NCI-H69 (cell line): Measurements from ENCODE around the gene PDZD2.

Experiments used
- DNase-seq: peaks from one replicate; lab custom pipeline; 2025; lab: John Stamatoyannopoulos, UW

Gene PDZD2

GRCh38 chr5:31867219-31867618, 228.3 kb downstream of the PDZD2 start:
- no peak for DNase-seq

DNA sequence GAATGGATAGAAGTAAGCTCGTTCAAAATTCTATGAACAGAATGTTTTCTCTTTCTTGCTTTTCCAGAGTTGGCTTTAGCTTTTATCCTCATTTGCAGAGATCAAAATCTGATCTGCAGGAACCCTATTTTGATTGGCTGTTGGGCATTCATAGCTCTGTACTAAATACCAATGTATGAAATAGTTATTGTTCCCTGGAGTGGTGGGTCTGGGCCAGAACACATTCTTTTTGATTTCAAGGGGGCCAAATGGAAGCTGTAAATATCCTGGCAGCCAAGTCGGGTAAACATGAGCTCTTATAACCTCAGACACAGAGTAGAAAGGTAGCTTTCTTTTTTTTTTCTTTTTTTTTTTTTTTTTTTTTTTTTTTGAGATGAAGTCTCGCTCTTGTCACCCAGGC, 241.5 kb downstream of the PDZD2 start:
- DNase-seq, result no peak

DNA sequence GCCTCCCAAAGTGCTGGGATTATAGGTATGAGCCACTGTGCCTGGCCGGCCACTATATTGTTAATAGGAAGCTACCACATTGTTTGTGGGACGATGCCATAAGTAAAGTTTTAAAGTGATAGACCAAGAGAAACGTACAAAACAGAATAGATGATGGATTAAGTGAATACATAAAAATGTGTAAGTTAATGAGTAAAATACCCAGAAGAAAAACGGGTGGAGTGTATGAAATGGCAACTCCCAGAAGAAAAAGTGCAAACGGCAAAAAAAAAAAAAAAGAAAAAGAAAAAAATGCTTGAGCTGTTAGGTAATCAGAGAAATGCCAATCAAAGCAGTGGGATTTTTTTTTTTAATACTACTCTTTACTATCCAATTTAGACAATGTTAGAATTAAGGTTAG, 246.0 kb downstream of the PDZD2 start:
- DNase-seq, result no peak

GRCh38 chr5:31886206-31886605, 247.3 kb downstream of the PDZD2 start:
- DNase-seq, result no peak

DNA sequence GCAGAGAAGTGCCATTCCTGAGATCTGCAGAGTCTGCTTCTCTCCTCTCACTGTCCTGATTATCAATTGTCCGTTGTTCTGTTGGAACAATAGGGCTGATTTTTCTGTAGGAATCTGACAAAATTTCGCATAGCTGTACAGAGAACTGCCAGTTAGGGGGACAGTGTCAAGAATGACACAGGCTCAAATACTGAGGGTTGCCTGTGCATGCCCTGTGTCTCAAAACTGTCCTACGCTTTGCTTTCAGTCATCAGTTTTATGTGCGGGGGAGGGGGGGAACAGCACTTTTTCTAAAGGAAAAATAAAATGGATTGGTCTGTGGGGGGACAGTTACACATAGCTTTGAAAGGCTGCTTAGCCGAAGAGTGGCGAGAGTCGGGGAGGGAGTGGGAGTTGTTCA, 248.6 kb downstream of the PDZD2 start:
- DNase-seq, result no peak

DNA sequence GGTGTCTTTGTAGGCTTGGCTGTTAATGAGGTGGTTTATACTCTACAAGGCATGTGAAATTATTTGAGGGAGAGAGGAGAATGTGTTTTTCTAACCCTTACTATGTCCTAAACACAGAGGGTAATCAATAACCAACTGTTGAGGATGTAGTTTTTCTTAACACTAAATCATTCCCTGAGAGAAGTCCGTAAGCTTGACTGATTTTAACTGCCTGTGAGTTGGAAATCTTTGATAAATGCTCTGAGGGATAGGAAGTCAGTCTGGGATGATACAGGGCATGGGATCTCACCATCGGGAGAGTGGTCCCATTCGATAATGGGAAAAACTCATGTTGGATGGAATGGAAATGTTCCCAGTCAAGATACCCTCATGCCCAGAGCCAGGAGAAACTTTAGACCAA, 249.6 kb downstream of the PDZD2 start:
- no peak for DNase-seq

DNA sequence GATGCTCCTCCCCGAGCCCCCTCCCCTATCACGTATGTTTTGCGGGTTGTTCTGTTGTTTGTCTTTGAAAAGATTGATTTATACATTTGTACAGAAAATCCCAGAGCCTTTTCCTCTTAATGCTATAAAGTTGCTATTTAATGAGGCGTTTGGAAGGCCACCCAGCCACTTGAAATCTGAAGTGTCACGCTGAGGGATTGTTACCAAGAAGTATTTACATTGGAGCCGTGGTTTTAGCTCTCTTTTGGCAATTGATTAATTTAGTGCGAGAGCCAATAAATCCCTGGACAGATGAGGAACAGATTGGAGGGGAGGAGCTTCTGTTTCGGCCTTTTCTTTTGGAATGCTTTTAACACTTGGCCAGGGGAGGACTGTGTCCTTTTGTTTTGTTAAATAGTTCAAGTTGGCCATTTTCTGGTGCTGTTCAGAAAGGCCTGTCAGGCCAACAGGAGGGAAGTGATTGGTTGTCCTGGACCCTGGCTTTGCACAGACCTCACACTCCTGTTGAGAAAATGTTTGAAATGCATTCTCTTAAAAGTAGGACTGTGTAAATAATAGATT, 250.2 kb downstream of the PDZD2 start:
- peak; percentile 7 for DNase-seq

DNA sequence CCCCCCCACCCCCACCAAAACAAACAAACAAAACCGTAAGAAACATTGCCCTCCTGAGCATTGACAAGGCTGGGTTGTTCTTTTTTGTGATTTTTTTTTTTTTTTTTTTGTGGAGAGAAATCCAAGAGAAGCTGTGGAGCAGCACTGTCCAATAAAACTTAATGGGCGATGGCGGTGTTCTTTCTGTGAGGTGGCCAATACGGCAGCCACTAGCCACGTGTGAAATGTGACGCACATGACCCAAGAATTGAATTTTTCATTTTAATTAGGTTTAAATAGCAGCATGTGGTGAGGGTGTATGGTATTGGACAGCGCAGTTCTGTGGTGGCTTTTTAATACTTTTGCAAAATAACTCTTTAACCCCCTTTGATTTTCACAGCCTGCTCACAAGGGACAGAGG, 251.1 kb downstream of the PDZD2 start:
- no peak for DNase-seq

DNA sequence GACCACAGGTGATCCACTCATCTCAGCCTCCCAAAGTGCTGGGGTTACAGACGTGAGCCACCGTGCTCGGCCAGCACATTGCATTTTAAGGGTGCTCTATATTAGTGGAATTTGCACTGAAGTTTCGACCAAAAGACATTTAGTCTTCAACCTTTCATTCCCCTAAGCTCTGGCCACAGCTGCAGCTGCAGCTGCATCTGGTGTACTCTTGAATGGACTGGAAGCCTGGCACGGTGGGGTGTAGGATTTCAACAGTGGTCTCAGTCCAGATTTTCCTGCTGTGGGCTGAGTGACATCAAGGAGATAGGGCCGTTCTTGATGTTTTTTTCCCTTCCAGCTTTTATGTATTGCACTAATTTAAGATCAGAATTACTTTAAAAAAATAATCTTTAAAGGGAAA, 255.2 kb downstream of the PDZD2 start:
- no peak for DNase-seq

DNA sequence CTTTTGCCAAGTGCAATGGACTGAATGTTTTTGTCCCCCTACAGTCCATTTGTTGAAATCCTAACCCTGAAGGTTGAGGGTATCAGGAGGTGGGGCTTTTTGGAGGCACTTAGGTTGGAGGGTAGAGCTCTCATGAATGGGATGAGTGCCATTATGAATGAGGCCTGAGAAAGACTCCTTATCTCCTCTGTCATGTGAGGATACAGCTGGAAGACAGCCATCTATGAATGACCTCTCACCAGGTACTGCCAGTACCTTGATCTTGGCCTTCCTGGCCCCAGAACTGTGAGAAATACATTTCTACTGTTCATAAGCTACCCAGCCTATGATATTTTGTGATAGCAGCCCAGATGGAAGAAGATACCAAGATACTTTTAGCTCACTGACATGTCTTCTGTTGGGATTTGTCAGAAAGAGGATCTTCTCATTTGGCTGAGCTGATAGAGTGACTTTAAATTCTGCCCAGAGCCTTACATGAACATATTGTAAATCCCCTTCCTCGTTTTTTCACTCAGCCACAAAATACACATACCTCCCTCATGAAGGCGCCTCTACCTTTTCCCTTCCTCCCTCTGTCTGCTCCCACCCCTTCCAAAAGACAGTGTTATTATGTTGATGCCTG, 256.4 kb downstream of the PDZD2 start:
- no peak for DNase-seq

- no peak for DNase-seq
Measured at GRCh38 chr5:31898036-31898632, 259.2 kb downstream of the PDZD2 start.

GRCh38 chr5:31900296-31900865, 261.4 kb downstream of the PDZD2 start:
- no peak for DNase-seq

- no peak for DNase-seq
Measured at GRCh38 chr5:31901807-31902530, 263.0 kb downstream of the PDZD2 start.

DNA sequence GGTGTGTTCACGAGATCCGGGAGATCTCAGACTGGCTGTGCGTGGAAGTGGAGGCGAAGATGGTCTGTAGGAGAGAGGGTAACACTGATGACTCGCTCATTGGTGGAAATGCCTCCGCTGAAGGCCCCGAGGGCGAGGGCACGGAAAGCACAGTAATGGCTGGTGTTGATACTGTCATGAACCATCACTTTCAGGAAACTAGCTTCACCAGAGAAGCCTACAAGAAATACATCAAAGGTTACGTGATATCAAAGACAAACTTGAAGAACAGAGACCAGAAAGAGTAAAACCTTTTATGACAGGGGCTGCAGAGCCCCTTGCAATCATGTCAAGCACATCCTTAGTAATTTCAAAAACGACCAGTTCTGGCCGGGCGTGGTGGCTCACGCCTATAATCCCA, 269.5 kb downstream of the PDZD2 start:
- no peak for DNase-seq

GRCh38 chr5:31909073-31909472, 270.1 kb downstream of the PDZD2 start:
- no peak for DNase-seq

DNA sequence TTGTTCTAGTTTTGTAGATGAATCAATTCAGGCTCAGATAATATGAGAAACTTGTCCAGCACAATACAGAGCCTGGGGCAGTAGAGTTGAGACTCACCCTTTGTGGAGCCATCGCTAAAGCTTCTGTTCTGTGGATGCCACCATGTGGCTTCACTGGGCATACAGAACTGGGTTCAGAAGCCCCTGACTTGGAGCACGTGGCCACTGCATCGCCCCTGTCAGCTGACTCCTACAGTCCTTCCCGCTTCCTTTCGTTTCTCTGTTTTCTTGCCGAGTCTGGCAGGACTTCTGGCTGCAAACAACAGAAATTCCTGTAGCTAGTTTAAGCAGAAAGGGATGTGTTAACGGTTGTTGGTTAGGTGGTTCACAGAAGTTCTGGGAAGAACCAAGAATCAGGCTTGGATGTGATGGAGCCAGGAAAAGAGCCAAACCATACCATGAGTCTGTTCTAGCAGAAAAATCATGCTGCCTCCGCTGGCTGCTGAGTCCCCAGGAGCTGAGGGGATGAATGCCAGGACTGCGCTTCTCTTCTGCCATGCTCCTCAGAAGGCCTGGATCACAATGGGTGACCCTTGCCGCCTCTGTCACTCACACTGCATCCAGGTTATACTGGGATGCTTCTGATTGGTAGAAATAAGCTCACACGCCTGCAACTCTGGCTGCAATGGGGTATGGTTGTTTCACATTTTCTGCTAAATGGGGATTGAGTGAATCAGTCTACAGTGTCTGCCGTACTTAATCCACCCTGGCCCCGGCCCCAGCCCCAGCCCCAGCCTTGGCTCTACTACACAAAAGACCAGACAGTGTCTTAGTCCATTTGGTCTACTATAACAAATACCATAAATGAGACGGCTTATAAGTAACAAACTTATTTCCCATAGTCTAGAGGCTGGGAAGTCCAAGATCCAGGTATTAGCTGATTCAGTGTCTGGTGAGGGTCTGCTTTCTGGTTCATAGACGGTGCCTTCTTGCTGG, 272.6 kb downstream of the PDZD2 start:
- DNase-seq, result no peak

DNA sequence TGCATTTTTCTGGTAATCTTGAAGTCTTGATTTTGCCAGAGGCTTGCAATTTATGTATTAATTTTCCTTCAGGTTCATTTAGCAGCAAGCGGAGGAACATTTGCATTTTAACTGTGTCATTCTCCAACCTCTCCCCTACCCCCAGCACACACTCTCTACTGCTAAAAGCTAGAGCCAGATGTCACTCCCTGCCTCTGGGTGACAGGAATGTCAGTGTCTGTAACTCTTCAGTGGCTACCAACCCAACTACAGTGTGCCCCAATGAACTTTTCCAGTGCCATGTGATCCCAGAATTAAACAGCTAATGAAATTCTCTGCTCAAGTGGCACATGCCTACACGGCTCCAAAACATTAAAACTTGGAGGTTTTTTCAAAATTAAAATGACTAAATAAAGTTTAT, 274.9 kb downstream of the PDZD2 start:
- no peak for DNase-seq

DNA sequence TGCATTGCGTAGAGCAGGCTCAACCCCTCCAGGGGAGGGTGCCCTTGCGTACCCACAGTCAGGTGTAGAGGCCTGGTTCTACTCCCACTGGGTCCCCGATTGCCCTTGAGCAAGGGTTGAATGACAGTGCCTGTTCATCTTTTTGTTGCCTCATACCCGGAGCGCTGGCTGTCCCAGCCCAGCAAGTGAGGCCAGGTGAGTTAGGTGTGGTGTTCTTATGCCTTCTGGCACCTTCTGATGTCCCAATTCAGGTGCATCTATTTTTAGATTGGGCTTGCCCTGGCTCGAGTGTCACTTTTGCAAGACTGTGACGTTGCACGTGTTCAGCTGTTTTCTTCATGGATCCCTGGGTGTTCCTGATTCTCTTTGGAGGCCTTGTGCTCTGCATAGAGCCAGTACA, 277.4 kb downstream of the PDZD2 start:
- DNase-seq, result no peak

- DNase-seq, result no peak
Measured at GRCh38 chr5:31918739-31919138, 279.8 kb downstream of the PDZD2 start.

DNA sequence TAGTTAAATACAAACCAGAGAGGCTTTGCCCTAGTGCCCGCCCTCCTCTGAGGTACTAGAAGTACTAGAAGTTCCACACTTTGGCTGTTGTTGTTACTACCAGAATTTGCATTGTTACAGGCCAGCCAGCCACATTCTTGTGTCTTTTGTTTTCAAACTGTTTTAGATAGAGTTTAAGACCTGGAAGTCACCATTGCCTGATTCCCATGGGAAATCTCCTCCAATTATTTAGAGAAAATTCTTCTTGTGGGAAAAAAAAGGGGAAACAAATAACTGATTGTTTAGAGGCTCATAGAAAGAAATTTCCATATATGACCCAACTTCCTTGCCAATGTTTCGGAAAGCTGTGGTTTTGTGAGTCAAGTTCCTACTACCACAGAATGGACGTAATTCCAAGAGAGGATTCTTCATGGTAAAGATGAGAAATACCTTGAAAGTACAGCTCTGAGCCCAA, 282.9 kb downstream of the PDZD2 start:
- no peak for DNase-seq

DNA sequence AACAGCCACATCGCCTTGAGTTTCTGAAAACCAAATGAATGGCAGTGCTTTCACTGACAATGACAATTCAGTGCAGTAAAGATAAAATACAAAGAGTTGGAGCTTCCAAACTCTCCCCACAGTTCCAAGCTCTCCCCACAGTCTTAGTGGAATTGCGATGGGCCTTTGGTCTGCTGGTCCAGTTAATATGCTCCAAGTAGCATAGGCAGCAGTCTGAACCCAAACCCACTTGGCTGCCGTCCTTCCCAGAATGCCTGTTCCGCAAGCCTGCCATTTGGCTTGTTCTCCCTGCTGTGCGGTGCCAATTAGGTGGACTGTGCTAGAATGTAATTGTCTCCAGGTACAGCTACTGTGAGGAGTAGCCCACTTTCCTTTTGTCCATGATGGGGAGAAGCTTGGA, 285.1 kb downstream of the PDZD2 start:
- no peak for DNase-seq

DNA sequence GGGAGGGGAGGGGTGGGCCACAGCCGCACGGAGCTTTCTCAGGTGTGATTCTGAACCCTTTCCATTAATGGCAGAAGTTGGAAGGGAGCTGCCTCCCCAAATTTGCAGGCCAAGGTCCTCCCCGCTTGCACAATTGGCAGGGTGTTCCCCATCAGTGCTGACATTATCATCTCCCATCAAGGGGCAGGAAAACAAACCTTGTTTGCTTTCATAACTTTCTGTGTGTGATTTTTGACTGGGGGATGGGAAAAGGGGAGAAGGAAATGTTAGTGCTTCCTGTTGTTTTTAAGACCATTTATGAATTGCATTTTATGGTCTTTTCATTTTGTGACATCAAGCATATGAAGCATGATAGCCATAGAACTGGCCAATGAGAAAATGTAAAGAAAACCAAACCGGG, 292.9 kb downstream of the PDZD2 start:
- DNase-seq, result no peak
